Measurements from ENCODE around the gene CACNA1I.

Gene CACNA1I

DNA sequence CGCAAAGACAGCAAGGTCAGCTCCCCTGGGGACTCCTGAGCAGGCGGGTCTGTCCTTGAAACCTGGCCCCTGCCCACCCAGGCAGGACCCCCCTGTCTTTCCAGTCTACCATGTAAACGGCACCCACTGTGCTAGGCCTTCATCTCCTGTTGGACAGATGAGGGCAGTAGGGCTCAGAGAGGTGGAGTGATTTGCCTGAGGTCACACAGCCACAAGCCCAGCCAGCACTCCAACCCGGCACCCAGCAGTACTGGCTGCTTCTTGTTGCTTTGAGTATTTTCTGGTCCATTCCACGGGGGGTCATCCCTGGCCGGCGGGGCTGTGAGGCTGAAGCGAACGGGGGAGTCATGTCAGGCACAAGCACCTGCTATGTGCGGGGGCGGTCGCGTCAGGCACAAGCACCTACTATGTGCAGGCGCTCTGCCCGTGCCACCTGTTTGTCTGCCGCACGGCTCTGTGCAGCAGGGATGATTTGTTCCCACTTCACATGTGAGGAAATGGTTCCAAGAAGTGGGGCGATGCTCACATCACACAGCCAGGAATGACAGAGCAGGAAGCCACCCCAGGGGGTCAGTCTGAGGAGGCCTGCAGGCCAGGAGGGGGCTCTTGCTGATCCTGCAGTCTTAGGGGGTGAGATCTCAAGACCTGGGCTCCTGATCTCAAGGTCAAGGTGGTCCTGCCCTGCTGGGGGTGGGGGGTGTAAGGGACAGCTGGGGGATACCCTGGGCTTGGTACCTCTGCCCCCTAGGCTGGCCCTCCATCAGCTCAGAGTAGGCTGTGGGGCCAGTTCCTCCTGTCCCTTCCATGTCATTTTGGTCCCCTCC lies 110.7 kb downstream of the CACNA1I start:
- peaks cover 7% of the 10 kb centered on the region for H3K36me3 Mint-ChIP-seq (ENCODE audit: low read depth)
- peaks cover 22% of the 10 kb centered on the region for H3K27me3 Mint-ChIP-seq (ENCODE audit: low read depth)
- no peaks in the 10 kb centered on the region for H3K9me3 Mint-ChIP-seq
- no peaks in the 10 kb centered on the region for H3K4me1 Mint-ChIP-seq (ENCODE audit: low read depth)
- no peak overlapping the region for H3K4me3 Mint-ChIP-seq
- no peak overlapping the region for H3K27ac Mint-ChIP-seq

DNA sequence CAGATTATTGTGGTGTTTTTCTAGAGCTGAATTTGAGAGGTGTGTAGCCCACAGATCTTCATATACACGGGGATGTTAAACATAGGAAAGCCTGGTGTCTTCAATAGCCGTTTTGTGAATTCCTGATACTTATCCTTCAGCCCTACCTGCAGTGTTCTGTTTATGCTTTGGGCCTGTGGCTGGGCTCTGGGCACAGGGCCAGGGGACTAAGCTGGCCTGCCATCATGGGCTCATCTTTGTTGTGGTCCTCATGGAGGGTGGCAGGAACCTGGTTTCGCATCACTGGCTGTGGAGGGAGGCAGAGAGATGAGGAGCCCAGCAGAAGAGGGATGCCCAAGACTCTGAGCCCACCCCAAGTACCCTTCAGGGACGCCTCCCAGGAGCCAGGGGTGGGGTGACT lies 112.4 kb downstream of the CACNA1I start:
- Mint-ChIP-seq H3K9me3 (no peaks in the 10 kb centered on the region), H3K27ac (no peak overlapping the region), H3K4me1 (ENCODE audit: low read depth) (no peaks in the 10 kb centered on the region), H3K27me3 (ENCODE audit: low read depth) (peaks cover 35% of the 10 kb centered on the region), H3K36me3 (ENCODE audit: low read depth) (peaks cover 7% of the 10 kb centered on the region), H3K4me3 (no peak overlapping the region)

DNA sequence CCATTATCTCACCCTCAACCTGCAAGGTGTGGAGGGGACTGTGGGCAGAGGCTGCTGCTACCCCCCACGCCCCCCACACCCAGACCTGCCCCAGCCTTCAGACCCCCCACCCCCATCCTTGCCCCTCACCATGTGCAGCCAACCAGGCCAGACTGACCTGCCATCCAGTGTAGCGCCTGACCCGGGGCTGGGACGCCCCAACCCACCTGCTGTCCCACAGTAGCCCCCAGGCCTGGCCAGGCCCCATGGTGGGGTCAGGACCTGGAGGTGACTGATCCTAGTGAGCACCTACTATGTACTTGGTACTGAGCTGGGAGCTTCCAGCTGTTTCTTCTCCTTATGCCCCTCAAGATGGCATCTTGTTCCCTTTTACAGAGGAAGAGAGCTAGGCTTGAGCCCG lies 113.1 kb downstream of the CACNA1I start:
- no peak overlapping the region for H3K4me3 Mint-ChIP-seq
- H3K27me3 Mint-ChIP-seq (ENCODE audit: low read depth), result peaks cover 40% of the 10 kb centered on the region
- no peaks in the 10 kb centered on the region for H3K9me3 Mint-ChIP-seq
- no peaks in the 10 kb centered on the region for H3K4me1 Mint-ChIP-seq (ENCODE audit: low read depth)
- H3K27ac Mint-ChIP-seq, result no peak overlapping the region
- H3K36me3 Mint-ChIP-seq (ENCODE audit: low read depth), result peaks cover 7% of the 10 kb centered on the region

DNA sequence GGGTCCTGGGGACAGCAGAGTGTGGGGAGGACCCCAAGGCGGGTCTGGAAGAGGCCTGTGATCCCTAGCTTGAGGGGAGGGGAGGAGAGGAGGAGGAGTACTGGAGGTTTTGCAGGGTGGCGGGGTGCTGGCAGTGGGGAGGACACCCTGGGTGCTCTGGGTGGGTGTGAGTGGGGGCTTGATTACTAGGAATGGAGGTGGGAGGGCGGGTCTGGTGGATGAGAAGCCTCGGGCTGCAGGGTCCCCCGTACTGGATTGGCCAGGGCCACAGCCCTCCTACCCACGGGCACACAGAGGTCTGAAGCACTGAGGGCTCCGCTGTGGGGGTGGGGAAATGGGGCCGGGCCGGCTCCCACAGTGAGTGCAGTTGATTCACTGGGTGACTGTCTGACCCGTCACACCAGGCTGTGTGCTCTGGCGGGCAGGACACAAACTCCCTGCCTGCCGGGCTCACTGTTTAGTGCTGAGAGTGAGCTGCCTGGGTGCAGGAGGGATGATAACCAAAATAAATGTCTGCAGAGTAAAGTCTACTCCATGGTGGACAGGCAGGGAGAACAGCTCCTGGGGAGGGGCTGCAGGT lies 114.2 kb downstream of the CACNA1I start:
- no peak overlapping the region for H3K4me3 Mint-ChIP-seq
- no peaks in the 10 kb centered on the region for H3K4me1 Mint-ChIP-seq (ENCODE audit: low read depth)
- peaks cover 7% of the 10 kb centered on the region for H3K36me3 Mint-ChIP-seq (ENCODE audit: low read depth)
- peaks cover 46% of the 10 kb centered on the region for H3K27me3 Mint-ChIP-seq (ENCODE audit: low read depth)
- H3K27ac Mint-ChIP-seq, result no peak overlapping the region
- no peaks in the 10 kb centered on the region for H3K9me3 Mint-ChIP-seq

DNA sequence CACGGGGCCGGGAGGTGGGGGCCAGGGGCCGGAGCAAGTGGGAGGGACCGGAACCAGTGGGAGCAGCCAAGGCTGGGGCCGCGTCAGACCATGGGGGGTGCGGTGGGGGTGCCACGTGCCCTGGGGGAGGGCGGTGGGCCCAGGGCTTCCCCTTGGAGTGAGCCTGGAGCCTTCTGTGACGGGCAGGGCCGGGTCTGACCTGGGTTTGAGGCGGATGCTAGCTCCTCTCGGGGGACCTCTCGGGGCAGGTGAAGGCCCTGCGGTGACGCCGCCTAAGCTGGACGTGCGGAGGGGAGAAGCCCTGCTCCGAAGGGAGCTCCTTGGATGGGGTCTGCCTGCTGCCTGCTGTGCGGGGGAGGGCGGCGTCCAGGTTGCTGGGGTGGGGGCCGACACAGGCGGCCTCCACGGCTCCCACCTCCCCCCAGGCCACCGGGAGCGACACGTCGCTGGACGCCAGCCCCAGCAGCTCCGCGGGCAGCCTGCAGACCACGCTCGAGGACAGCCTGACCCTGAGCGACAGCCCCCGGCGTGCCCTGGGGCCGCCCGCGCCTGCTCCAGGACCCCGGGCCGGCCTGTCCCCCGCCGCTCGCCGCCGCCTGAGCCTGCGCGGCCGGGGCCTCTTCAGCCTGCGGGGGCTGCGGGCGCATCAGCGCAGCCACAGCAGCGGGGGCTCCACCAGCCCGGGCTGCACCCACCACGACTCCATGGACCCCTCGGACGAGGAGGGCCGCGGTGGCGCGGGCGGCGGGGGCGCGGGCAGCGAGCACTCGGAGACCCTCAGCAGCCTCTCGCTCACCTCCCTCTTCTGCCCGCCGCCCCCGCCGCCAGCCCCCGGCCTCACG lies 115.0 kb downstream of the CACNA1I start:
- Mint-ChIP-seq H3K36me3 (ENCODE audit: low read depth) (peaks cover 7% of the 10 kb centered on the region), H3K9me3 (no peaks in the 10 kb centered on the region), H3K4me1 (ENCODE audit: low read depth) (no peaks in the 10 kb centered on the region), H3K27ac (no peak overlapping the region), H3K4me3 (no peak overlapping the region), H3K27me3 (ENCODE audit: low read depth) (peaks cover 46% of the 10 kb centered on the region)

DNA sequence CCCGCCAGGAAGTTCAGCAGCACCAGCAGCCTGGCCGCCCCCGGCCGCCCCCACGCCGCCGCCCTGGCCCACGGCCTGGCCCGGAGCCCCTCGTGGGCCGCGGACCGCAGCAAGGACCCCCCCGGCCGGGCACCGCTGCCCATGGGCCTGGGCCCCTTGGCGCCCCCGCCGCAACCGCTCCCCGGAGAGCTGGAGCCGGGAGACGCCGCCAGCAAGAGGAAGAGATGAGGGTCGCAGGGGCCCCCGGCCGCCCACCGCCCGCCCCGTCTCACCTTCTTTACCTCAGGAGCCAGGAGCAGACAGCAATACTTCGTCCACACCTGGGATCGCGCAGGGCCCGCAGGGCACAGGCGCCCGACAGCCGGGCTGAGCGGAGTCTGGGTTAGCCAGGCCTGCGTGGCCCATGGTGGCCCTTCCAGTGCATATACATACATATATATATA lies 115.6 kb downstream of the CACNA1I start:
- Mint-ChIP-seq H3K27ac (no peak overlapping the region), H3K36me3 (ENCODE audit: low read depth) (peaks cover 7% of the 10 kb centered on the region)

DNA sequence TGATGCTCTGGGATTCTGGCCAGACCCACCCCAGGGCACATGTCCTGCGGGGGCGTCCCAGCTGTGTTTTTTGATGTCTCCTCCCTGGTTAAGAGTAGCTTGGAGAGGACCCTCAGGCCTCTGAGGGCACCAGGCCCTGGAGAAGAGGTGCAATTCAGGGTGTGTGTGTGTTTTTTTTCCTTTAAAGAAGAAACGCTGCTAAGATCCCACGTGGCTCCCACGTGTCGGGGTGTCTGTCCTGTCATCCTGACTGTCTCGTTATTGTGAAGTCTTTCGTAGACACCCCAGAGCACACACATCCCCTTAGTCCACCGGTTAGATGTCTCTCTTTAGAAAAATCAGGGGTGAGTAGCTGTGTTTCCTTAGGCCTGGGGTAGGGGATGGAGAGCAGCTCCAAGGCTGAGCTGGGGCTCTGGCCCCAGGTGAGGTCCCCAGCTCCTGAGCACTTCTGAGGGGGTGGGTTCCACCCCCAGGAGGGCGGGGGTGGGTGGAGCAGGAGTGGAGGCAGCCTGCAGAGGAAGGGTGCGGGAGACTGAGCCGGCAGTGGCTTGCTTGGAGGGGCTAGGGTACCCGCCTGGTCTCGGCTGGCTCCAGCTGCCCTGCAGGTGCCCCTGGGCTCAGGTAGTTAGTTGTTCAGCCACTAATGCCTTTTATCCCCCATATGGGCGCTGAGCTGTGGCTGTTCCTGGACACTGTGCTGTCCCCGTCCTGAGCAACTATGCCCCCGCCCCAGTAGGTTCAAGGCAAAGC lies 116.4 kb downstream of the CACNA1I start:
- no peaks in the 10 kb centered on the region for H3K9me3 Mint-ChIP-seq
- H3K36me3 Mint-ChIP-seq (ENCODE audit: low read depth), result peaks cover 7% of the 10 kb centered on the region
- peaks cover 48% of the 10 kb centered on the region for H3K27me3 Mint-ChIP-seq (ENCODE audit: low read depth)
- H3K4me1 Mint-ChIP-seq (ENCODE audit: low read depth), result no peaks in the 10 kb centered on the region
- no peak overlapping the region for H3K4me3 Mint-ChIP-seq
- no peak overlapping the region for H3K27ac Mint-ChIP-seq

More for the DNA sequence above, 115.6 kb downstream of the CACNA1I start:
- H3K4me3 Mint-ChIP-seq, result no peak overlapping the region
- H3K27me3 Mint-ChIP-seq (ENCODE audit: low read depth), result peaks cover 46% of the 10 kb centered on the region
- H3K9me3 Mint-ChIP-seq, result no peaks in the 10 kb centered on the region
- H3K4me1 Mint-ChIP-seq (ENCODE audit: low read depth), result no peaks in the 10 kb centered on the region

DNA sequence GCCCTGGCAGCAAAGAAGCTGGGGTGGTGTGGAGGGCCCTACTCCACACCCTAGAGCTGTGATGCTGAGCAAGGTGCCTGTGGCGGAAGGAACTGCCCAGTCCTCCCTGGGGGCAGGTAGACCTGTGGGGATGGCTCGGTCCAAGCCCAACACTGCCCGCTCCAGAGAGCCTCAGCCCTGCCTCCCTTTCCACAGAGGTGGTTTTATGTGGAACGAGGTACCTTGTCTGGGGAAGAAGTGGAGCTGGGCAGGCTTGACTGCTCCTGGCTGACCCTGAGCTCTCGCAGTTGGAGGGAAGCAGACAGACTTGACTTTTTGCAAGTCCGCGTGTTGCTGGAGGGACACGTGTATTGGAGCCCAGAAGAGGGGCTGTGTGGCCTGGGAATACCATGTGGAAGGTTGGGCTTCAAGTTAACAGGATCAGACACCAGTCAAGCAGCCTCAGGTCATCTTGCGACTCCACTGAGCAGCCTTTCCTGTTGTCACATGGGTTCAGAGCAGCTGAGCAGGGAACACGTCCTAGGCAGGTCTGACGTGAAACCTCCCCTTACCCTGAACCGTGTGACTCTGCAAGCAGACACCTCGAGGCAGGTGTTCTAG lies 117.7 kb downstream of the CACNA1I start:
- H3K36me3 Mint-ChIP-seq (ENCODE audit: low read depth), result no peaks in the 10 kb centered on the region
- H3K27me3 Mint-ChIP-seq (ENCODE audit: low read depth), result peaks cover 49% of the 10 kb centered on the region
- H3K4me3 Mint-ChIP-seq, result no peak overlapping the region
- no peak overlapping the region for H3K27ac Mint-ChIP-seq
- H3K4me1 Mint-ChIP-seq (ENCODE audit: low read depth), result no peaks in the 10 kb centered on the region
- H3K9me3 Mint-ChIP-seq, result no peaks in the 10 kb centered on the region

DNA sequence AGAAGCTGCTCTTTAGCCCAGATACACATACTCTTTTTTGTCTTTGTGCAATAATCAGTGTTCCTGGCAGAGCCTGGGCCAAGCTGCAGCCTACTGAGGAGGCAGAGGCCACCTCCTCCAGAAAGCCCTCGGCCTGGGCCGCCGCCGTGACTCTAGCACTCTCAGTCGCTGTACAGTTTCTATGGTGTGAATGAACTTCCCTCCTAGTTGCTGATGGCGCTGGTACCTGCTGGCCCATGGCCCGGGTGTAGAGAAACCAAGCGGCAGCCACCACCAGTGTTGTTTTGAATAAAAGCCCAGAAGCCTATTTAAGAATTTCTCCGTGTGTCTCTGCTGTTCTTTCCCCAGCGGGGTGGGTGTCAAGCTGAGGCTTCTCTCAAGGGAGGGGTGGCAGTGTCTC lies 118.9 kb downstream of the CACNA1I start:
- peaks cover 1% of the 10 kb centered on the region for H3K4me1 Mint-ChIP-seq (ENCODE audit: low read depth)
- no peak overlapping the region for H3K4me3 Mint-ChIP-seq
- H3K27ac Mint-ChIP-seq, result no peak overlapping the region
- peaks cover 43% of the 10 kb centered on the region for H3K27me3 Mint-ChIP-seq (ENCODE audit: low read depth)
- no peaks in the 10 kb centered on the region for H3K36me3 Mint-ChIP-seq (ENCODE audit: low read depth)
- no peaks in the 10 kb centered on the region for H3K9me3 Mint-ChIP-seq

DNA sequence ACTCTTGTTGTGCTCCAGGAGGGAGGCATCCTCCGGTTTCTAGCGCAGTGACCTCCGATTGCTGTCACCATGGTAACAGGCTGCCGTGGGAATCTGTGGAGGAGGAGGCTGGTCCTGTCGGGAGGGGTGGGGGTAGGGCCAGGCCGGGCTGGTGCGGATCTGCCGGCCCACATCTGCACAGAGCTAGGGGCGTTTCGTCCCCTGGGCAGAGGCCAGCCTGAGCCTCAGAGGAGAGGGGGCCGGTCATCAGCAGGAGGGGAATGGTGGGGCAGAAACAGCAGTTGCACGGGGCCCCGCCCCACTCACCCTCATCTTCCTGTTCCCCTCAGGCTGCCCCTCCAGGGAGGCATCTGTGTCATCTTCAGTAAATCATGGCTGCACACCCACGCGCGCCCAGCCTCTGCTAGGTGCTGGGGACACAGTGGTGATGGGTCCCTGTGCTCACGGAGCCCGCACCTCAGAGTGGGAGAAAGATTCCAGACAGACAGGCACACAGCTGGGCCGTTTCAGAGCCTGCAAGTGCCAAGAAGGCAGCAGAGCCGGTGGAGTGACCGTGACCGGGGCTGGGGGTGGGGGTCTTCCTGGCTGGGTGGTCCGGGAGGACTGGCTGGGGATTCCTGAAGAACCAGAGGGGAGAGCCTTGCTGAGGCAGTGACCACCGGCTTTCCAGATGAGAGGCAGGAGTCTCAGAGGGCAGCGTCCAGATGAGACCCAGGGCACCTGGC lies 120.5 kb downstream of the CACNA1I start:
- Mint-ChIP-seq H3K9me3 (no peaks in the 10 kb centered on the region), H3K27me3 (ENCODE audit: low read depth) (peaks cover 41% of the 10 kb centered on the region), H3K27ac (no peak overlapping the region), H3K4me3 (no peak overlapping the region), H3K36me3 (ENCODE audit: low read depth) (no peaks in the 10 kb centered on the region), H3K4me1 (ENCODE audit: low read depth) (peaks cover 2% of the 10 kb centered on the region)

DNA sequence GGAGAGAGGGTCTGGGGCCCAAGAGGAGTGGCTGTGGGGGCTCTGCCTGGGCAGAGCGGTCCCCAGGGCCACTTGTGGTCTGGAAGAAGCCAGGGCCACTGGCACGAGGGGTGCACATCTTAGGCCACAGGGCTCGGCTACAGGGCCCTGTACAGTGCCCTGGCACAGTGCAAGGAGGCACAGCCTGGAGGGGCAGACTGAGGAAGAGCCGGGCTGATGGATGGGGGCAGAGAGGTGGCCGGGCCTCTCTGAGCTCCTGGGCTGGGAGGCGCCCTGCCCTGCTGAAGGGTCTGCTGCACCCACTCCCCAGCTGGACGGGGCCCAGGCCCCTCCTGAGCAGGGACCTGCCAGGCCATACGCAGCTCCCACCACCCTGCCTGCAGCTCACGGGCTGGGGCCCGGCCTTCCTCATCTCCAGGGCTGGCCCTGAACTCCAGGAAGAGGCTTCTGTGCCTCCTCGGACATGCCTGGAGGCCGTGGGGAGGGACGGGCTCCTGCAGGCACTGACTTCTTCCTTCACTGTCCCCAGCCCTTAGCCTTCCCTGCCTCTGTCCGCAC lies 123.5 kb downstream of the CACNA1I start:
- H3K27me3 Mint-ChIP-seq (ENCODE audit: low read depth), result peaks cover 21% of the 10 kb centered on the region
- H3K4me3 Mint-ChIP-seq, result no peak overlapping the region
- H3K4me1 Mint-ChIP-seq (ENCODE audit: low read depth), result peaks cover 2% of the 10 kb centered on the region
- H3K27ac Mint-ChIP-seq, result peak overlapping the region; percentile 28
- H3K9me3 Mint-ChIP-seq, result no peaks in the 10 kb centered on the region
- no peaks in the 10 kb centered on the region for H3K36me3 Mint-ChIP-seq (ENCODE audit: low read depth)

DNA sequence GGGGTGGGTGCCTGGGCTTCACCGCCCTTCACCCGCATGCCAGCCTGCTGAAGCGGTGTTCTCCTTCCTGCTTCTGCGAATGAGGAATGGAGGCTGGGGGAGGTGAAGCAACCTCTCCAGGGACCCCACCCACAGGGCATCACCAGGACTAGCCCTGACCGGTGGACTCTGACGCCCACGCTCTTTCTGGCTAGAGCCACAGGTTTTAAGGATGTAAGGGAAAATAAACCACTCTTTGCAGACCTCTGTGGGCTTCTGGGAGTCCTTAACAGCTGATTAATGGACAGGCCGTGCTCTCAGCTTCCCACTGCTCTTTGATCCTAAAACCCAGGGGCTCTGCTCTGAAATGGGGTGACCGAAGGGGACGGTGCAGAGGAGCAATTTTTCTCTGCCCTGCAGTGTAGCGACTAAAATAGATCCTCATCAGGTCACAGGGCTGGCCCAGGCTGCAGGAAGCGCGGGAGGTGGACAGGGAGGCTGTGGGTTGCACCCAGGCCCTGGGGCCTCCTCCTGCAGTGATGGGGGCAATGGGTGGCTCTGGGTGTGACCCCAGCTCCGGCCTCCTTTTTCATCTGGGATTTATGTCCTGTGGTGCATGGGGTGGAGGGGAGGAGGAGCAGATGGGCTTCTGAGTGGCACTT lies 127.4 kb downstream of the CACNA1I start:
- Mint-ChIP-seq H3K27me3 (ENCODE audit: low read depth) (peaks cover 7% of the 10 kb centered on the region), H3K9me3 (no peaks in the 10 kb centered on the region), H3K36me3 (ENCODE audit: low read depth) (no peaks in the 10 kb centered on the region), H3K27ac (no peak overlapping the region), H3K4me3 (no peak overlapping the region), H3K4me1 (ENCODE audit: low read depth) (peaks cover 2% of the 10 kb centered on the region)
